Measurements from ENCODE around the gene PSD4. TPM values are rescaled to one million over a fixed set of nuclear protein-coding genes. Genes with fewer than 3 reads are reported as not detected.

PSD4 gene
- polyA plus RNA-seq, 12 donors: 1.0 to 23.0 (median 1.8) TPM; not detected in 1

DNA sequence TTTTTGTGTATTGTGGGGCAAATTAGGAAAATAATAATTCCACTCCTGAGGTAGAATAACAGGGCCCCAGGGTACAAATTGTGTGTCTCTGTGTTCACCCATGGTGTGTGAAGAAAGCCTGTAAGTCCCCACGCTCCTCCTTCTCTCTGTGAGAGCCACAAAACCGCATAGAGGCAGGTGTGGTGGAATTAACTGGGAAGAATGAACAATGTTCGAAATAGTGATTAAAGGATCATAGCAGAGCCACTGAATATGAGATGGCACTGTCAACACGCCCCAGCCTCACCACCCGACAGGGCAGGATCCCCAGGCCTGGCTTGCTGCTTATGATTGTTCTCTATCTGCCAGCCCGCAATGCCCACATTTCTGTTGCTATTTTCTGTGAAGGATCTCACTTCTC is 32.3 kb upstream of the PSD4 start:
- no peak for DNase-seq

DNA sequence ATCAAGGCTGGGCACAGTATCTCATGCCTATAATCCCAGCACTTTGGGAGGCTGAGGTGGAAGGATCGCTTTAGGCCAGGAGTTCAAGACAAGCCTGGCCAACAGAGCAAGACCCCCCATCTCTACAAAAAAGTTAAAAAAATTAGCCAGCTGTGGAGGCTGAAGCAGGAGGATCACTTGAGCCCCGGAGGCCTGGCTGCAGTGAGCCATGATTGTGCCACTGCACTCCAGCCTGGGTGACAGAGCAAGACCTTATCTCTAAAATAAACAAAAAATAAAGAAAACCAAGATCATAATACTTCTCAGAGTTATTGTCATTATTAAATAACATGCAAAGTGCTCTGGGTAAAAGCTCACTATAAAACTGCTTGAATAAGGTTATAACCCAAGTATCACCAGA is 31.5 kb upstream of the PSD4 start:
- no peak for DNase-seq

DNA sequence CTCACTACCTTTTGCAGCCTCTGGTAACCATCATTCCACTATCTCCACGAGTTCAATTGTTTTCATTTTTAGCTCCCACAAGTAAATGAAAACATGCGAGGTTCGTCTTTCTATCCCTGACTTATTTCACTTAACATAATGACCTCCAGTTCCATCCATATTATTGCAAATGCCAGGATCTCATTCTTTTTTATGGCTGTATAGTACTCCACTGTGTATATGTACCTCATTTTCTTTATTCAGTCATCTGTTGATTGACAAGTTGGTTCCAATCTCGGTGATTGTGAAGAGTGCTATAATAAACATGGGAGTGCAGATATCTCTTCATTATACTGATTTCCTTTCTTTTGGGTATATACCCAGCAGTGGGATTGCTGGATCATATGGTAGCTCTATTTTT is 29.5 kb upstream of the PSD4 start:
- DNase-seq: no peak

DNA sequence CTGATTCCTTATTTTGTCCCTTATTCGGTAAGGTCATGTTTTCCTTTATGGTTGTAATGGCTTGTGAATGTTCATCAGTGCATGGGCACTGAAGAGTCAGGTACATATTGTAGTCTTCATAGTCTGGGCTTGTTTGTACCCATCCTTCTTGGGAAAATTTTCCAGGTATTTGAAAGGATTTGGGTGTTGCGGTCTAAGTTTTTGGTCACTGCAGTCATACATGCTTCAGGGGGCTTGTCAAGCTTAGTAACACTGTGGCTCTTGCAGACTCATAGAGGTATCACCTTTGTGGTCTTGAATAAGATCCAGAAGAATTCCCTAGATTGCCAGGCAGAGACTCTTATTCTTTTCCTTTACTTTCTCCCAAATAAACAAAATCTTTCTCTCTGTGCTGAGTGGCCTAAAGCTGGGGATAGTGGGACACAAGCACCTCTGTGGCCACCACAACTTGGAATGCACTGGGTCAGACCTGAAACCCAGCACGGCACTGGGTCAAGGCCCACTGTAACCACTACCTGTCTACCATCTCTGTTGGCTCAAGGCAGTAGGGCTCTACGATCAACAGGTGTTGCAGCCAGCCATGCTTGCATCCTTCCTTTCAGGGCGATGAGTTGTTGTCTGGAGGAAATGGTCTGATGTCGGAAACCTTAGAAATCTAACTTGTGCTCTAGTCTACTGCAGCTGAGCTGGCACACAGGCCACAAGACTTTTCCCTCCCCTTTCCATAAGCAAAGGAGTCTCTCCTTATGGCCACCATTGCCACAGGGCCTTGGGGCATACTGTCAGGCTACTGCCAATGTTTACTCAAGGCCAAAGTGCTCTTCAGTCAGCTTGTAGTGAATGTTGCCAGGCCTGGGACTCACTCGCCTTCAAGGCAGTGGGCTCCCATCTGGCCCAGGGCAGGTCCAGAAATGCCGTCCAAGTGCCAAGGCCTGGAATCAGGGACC is 24.9 kb upstream of the PSD4 start:
- DNase-seq: no peak

DNA sequence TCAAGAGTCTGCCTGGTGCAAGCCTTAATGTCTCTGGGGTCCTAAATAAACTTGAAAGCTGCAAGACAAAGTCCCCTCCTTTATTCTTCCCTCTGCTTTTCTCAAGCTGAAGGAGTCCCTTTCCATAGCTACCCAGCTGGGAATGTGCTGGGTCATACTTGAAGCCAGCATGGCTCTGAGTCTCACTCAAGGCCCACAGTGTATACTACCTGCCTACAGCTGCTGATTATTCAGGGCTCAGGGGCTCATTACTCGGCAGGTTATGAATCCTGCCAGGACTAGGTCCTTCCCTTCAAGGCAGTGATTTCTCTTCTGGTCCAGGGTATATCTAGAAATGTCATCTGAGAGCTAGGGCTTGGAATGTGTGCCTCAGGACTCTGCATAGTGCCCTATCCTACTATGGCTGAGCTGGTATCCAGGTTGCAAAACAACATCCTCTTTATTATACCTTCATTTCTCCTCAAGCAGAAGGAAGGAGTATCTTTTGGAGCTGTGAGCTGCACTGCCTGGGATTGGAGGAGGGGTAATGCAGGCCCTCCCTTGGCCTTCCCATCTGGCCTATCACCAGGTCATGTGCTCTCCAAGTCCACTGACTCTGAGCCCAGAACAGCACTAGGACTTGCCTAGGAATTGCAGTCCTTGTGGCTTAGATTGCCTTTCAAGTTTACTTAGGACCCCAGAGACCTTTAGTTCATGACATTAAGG is 24.1 kb upstream of the PSD4 start:
- no peak for DNase-seq

DNA sequence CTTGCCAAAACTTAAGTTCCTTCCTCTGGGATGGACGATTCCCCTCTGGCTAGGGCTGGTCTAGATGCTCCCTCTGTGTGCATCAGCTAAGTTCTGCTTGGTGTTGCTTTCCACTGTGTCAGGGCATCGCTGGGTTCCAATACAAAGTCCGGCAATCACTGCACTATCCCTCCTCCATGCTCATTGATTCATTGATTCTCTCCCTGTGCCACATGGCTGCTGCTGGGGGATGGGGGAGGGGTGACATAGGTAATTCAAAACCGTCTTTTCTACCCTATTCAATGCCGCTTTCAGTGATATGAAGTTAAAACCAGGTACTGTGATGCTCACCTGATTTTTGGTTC is 23.5 kb upstream of the PSD4 start:
- no peak for DNase-seq

DNA sequence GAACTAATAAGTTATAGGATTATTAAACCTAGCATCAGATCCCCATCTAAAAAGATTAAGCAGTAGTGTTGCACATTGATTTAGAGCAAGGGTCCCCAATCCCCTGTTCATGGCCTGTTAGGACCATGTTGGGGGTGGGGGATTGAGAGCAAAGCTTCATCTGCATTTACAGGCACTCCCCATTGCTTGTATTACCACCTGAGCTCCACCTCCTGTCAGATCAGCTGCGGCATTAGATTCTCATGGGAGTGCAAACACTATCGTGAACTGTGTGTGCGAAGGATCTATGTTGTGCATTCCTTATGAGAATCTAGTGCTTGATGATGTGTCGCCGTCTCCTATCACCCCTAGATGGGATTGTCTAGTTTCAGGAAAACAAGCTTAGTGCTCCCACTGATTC is 18.4 kb upstream of the PSD4 start:
- no peak for DNase-seq

DNA sequence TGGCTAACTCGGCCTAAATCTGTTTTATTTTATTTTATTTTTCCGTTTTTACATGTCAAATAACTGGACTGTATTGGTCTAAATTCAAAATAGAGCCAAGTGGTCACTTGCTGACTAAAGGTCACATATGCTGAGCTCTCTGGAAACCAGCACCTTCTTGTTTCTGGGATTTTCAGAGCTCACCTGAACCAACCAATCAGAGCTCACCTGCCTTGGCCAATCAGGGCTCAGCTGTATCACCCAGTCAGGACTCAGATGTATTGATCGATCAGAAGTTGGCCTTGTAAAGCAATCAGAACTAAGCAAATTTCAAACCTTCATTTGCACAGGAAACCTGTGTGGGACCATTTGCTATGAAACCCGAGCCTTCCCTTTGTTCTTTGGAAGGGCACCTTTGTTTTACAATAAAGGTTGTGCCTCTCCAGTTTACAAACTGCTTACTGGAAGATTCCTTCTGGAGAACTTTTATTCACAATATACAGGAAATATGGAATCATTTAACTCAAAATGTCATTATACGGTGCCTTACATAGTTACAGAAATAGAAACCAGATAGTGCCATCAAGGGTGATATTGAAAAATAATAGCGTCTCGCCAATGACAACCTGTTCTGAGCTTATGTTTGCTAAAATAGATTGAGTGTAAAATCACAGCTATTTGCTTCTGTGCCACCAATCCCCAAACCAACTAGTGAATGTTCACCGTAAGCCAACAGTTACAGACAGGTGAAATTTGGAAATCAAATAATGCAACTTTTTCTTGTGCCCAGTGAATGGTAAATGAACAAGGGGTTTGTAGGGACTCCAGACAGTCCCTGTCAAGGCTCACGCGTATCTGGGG is 17.3 kb upstream of the PSD4 start:
- DNase-seq: no peak

DNA sequence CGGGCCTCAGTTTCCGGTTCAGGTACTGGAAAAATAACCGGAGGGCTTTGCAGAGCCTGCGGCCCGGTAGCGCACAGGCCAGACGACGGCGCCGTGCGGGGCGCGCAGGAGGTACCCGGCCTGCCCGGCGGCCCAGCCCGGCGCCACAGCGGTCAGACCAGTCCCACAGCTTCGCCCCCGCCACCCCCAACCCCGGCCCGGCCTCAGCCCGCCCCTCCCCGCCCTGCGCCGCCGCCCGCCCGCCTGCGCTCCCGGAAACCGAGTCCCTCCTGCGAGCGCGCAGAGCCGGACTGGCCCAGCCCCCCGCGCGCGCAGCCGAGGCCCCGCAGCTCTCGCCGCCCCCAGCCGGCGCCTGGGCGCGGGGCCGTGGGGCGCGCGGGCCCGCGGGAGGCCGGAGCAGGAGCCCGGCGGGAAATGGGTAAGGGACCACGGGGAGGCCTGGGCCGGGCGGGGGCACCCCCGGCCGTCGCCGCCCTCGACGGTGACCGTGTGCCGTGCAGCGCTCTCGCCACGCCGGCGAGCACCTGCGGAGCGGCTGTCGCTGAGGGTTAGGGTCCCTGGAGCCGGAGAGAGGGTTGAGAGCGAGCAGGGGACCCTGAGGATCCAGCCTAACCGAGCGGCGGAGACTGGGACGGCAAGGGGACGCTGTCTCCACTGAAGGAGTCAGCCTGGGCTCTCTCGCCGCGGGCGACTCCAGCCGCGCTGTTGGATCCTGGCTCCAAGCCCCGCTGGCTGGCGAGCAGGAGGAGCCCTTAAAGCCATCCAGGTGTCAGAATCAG is 16.5 kb upstream of the PSD4 start:
- no peak for DNase-seq

DNA sequence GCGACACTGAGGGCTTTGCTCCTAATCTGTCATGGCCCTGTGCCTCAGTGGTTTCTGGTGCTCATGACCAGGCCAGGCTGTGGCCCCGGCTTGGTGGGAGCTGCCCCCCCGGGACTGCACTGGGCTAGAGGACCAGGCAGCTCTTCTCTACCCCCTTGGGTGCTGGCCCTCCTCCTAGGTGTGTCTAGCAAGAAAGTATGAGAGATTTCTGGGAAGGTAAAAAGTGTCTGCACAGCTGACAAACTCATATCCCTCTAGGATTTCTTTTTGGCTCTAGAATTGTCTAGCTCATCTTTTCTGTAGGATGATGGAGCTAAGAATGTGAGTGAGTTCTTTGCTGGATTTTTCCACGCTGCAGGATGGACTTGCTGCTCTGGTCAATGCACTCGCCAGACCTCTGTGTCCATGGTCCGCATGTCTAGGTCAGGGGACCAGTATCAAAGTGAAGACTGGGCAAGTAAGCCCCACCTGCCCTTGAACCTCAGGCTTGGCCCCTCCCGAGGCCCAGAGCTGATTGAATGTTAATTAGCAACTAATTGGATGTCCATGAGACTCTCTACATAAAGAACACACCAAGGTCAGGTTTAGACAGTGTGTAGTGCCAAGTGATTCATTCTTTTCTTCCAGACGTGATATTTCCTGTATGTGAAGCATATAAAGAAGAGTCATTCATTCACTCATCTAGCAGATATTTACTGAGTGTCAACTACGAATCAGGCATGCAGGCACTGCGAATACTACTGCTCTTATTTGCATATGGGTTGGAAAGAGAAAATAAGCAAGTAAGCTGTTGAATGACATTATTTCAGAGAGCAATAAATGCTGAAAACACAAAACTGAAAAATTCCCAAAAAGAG is 15.6 kb upstream of the PSD4 start:
- no peak for DNase-seq

DNA sequence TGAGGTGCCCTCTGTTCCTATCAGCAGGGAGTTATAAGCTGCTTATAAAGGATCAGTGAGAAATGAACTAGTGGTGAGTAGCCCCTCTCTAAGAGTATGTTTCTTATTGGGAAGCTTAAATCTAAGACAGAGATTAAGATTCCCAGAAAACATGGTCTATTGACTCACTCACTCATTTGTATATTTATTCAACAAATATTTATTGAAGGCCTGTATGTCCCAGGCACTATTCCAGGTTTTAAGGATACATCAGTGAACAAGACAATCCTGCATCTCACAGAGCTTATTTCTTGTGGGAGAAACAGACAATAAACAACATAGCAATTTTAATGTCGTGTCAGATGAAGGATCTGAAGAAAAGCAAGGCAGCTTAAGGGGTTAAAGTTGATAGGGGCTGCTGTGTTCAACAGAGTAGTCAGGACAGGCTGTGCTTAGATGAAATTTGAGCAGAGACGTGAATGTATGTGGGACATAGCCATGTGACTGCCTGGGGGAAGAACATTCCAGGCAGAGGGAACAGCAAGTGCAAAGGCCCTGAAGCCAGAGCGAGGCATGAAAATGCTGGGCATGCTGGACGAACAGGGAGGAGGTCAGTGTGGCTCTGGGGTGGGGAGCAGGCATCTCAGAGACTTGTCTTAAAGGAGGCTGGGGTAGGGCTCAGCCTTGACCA is 14.8 kb upstream of the PSD4 start:
- no peak for DNase-seq

DNA sequence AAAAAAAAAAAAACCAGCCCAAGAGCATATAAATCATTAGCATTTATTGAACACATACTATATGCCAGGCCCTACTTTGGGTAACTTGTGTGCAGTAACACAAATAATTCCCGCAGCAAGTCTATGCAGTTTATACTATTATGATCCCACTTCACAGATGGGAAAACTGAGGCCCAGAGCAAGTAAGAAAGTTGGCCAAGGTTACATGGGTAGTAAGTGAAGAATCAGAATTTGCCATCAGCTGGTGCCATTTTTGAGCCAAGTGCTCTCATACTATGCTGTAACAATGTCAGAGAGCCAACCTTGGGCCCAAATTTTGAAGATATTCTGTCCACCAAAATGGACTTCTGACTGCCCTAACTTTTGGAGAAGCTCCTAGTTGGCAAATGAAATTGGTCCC is 13.5 kb upstream of the PSD4 start:
- DNase-seq: no peak

DNA sequence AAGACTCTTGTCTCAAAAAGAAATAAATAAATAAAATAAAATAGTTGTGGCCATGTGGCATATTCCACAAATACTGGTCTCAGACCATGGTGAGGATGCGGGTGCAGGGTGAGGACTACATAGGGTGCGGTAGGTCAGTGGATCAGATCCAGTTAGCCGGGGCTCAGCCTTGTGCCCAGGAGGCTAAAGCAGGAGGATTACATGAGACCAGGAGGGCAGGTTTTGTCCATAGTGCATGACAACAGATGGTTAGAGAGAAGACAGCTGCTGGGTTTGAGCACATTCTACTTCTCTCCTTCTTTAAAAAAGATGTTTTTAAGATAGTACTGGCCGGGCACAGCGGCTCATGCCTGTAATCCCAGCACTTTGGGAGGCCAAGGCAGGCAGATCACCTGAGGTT is 12.8 kb upstream of the PSD4 start:
- no peak for DNase-seq

DNA sequence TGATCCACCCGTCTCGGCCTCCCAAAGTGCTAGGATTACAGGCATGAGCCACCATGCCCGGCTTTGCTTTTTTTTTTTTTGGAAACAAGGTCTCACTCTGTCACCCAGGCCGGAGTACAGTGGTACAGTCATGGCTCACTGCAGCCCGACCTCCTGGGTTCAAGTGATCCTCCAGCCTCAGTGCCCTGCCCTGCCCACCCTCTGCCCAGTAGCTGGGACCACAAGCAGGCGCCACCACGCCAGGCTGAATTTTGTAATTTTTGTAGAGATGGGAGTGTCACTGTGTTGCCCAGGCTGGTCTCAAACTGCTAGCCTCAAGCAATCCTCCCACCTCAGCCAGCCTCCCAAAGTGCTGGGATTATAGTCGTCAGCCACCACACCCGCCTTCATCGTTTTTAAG is 11.6 kb upstream of the PSD4 start:
- no peak for DNase-seq

DNA sequence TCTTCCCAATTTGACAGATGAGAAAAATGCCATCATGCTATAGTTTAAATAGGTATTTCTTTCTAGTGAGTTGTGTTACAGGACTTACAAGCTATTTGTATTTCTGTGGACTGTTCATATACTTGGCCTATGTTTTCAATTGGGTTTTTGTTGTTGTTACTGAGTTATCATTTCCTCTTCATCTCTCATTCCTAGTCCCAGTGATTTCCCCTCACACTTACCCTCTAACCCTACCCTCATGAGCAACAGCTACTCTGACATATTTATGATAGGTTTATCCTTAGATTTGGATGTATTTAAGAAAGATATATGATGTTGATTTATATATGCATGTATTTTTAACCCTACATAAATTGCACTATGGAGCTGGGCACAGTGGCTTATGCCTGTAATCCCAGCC is 10.9 kb upstream of the PSD4 start:
- DNase-seq: no peak

DNA sequence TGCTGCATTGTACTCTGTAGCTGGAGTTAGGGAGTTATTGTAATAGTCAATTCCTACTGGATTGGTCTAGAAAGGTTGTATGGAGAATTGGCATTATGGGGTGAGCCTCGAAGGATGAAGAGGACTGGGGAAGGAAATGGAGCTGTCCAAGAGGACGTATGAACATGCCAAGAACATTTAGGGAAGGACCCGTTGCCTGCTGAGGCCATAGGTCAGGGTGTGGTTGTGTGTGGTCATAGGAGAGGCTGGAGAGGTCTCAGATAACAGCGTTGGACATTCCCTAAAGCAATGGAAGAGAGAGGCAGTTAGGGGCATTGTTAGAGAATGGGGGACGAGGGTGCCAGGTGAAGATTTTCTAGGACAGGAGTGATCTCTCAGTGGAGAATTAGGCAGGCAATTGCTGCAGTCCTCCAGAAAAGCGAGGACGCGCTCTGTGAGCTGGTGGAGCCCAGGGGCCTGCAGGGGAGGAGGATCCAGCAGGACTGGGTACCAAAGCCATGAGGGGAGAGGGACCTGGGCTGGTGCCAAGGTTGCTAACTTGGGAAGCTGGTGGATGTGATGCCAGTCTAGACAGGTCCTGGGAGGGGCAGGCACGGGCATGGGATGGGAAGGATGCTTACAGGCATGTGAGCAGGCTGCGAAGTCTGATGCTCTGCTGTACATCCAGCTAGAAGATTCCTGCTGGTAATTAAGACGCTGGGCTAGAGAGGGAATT is 9.4 kb upstream of the PSD4 start:
- no peak for DNase-seq

DNA sequence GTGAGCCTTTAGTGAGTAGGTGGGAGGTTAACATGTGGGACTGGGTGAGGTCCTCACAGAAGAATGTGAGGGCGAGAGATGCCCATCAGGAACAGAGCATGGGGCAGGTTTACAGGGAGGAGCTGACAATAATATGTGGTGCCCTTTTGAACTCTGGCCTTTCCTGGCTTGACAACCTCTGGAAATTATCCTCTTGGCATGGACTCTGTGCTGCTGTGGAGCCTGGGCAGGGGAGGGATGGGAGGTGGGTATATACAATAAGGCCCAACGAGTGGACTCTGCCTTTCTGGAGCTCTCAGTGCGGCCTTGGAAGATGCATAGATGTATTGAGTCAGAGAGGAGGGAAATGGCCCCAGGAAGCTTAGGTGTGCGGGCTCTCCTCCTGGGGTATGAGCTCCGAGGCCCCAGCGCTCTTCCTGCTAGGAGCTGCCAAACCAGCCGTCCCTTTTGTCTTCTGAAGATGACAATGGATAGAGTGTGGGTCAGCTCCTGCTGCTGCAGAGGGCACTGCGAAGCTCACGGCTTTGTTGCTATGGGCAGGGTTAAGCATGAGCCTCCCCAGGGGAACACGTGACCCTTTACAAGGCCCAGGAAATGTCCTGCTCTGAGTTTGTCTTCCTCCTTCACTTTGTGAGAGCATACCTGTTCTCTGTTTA is 8.7 kb upstream of the PSD4 start:
- no peak for DNase-seq

DNA sequence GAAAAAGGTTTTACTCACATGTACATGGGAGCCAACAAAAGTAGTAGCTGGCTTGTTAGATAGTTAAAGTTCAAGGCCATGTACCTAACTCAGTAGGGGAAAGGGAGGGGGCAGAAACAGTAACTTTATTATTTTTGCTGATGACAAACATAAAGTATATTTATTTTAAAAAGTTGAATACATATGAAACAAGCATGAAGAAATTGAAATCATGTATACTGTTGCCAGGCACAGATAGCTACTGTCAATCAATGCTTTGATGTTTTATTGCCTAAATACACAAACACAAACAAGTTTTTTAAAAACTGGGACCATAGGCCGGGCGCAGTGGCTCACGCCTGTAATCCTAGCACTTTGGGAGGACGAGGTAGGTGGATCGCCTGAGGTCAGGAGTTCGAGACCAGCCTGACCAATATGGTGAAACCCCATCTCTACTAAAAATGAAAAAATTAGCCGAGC is 7.6 kb upstream of the PSD4 start:
- no peak for DNase-seq
